PC-3 (cell line): Measurements from ENCODE around the gene MOV10. TPM values are rescaled to one million over a fixed set of nuclear protein-coding genes. Genes with fewer than 3 reads are reported as not detected.
A peak's percentile ranks its signal among the peaks of the same experiment; 100 is the strongest.

Experiments used
- ATAC-seq: fragments of 200-7000 bp; cut with Tn5 transposase; 2 replicates; pipeline ENCODE4 v1.9.1; 2020; ENCODE audit warnings: mild to moderate bottlenecking, moderate library complexity
- BruUV-seq: library from RNA; stranded (reverse); fragments of 400-500 nt; replicated peaks from 2 replicates; lab custom pipeline; 2021; lab: Mats Ljungman, UMichigan
- CTCF ChIA-PET: fragments of 300-600 bp; sonication (Branson Sonifier 250); formaldehyde crosslinking; loops from one replicate; lab custom pipeline; 2022; ENCODE audit warnings: antibody characterized with exemption; lab: Charles Lee
- POLR2A ChIA-PET: fragments of 300-600 bp; sonication (Branson Sonifier 250); formaldehyde crosslinking; loops from one replicate; lab custom pipeline; 2022; ENCODE audit warnings: antibody characterized with exemption; ENCODE audit not compliant: unreplicated experiment; lab: Charles Lee
- DNase-seq: peaks from one replicate; pipeline ENCODE4 v3.0.0-alpha.2; 2015
- H2AFZ ChIP-seq: fragments of 300-600 bp; sonication (generic); 2 replicates; pipeline ENCODE4 v1.6.0; 2016; ENCODE audit warnings: antibody characterized with exemption, low read length
- H3F3A ChIP-seq: fragments of 300-600 bp; sonication (generic); one replicate; pipeline ENCODE4 v1.6.0; 2017; ENCODE audit warnings: antibody characterized with exemption, low read length, control low read depth, mild to moderate bottlenecking; ENCODE audit not compliant: unreplicated experiment
- H3K27ac ChIP-seq: fragments of 300-600 bp; sonication (generic); 2 replicates; pipeline ENCODE4 v1.5.1; 2016; ENCODE audit warnings: mild to moderate bottlenecking, low read length
- H3K27me3 ChIP-seq: fragments of 300-600 bp; sonication (generic); 2 replicates; pipeline ENCODE4 v1.6.1; 2016; ENCODE audit warnings: low read length, mixed read lengths
- H3K36me3 ChIP-seq: fragments of 300-600 bp; sonication (generic); 2 replicates; pipeline ENCODE4 v1.6.1; 2016; ENCODE audit warnings: low read depth, mixed run types, low read length, mixed read lengths
- H3K4me1 ChIP-seq: fragments of 300-600 bp; sonication (generic); 2 replicates; pipeline ENCODE4 v1.5.1; 2016; ENCODE audit warnings: low read length; ENCODE audit not compliant: insufficient read depth
- H3K4me2 ChIP-seq: fragments of 300-600 bp; sonication (generic); 2 replicates; pipeline ENCODE4 v1.6.0; 2016; ENCODE audit warnings: low read length
- H3K4me3 ChIP-seq: fragments of 300-600 bp; sonication (generic); 2 replicates; pipeline ENCODE4 v1.5.1; 2016; ENCODE audit warnings: mild to moderate bottlenecking, low read length, mixed read lengths
- H3K79me2 ChIP-seq: fragments of 300-600 bp; sonication (generic); 2 replicates; pipeline ENCODE4 v1.6.1; 2017; ENCODE audit warnings: low read length, mixed read lengths
- H3K9ac ChIP-seq: fragments of 300-600 bp; sonication (generic); 2 replicates; pipeline ENCODE4 v1.6.0; 2016; ENCODE audit warnings: mild to moderate bottlenecking, low read length
- H3K9me2 ChIP-seq: fragments of 300-600 bp; sonication (generic); replicated peaks from 2 replicates; pipeline ENCODE4 v1.6.1; 2016; ENCODE audit warnings: mixed run types, low read length, mixed read lengths
- H3K9me3 ChIP-seq: fragments of 300-600 bp; sonication (generic); 2 replicates; pipeline ENCODE4 v1.6.1; 2016; ENCODE audit warnings: low read length, mixed read lengths
- H4K20me1 ChIP-seq: fragments of 300-600 bp; sonication (generic); 2 replicates; pipeline ENCODE4 v1.6.1; 2016; ENCODE audit warnings: low read length, mixed read lengths
- CTCF ChIP-seq: fragments of 300-600 bp; sonication (generic); conservative IDR thresholded peaks from 2 replicates; pipeline ENCODE4 v1.5.1; 2017; ENCODE audit warnings: antibody characterized with exemption, low read depth, mild to moderate bottlenecking, low read length
- EZH2 ChIP-seq: fragments of 300-600 bp; sonication (generic); IDR thresholded peaks from one replicate; pipeline ENCODE4 v1.6.1; 2017; ENCODE audit warnings: antibody characterized with exemption, mild to moderate bottlenecking, low read length; ENCODE audit not compliant: unreplicated experiment
- intact Hi-C: fragments of 100-400 bp; cut with micrococcal nuclease; formaldehyde crosslinking; loops from 2 replicates; pipeline ENCODE4 v1.9.0; 2023
- total RNA-seq: library from RNA; depleted of rRNA; stranded (reverse); fragments of >200 nt; gene quantifications from 2 replicates; pipeline ENCODE4 v1.2.3, GENCODE V29; 2014

The MOV10 gene
- total RNA-seq, 1 experiment from 2014 or later: 68.5 TPM

- peak overlapping the region; percentile 92 for H3K4me2 ChIP-seq
- H3K4me3 ChIP-seq: peak overlapping the region; percentile 70
- intact Hi-C loops: loop anchor here (2.0 to 5.0 kb wide), 4 partner anchors 153 to 963 kb away; partner anchors contain the start of genes LRIG2 and SLC16A1
- H3K27me3 ChIP-seq: no peaks in the 10 kb centered on the region
- H3K36me3 ChIP-seq: no peaks in the 10 kb centered on the region
- no TSS peak for BruUV-seq
- ATAC-seq (peak; percentile 12), DNase-seq (peak; percentile 20)
- no peaks in the 10 kb centered on the region for H3K79me2 ChIP-seq
- H3K9me3 ChIP-seq: no peaks in the 10 kb centered on the region
- peak overlapping the region; percentile 88 for H2AFZ ChIP-seq
- POLR2A ChIA-PET: interaction anchor here (0.6 kb wide), 3 partner anchors 42 to 95 kb away, joined by 3 to 7 read pairs (median 3); partner anchors contain the start of gene ST7L
- no peaks in the 10 kb centered on the region for H4K20me1 ChIP-seq
- TF ChIP-seq CTCF: 0 out of 2 replicates have a peak, but pooled peaks have one; percentile 26
- TF ChIP-seq EZH2: no peak
- no peaks in the 10 kb centered on the region for H3K9me2 ChIP-seq
- no peaks in the 10 kb centered on the region for H3F3A ChIP-seq
- CTCF ChIA-PET: interaction anchor here (0.5 to 3.0 kb wide), 7 partner anchors 41 to 358 kb away, joined by 3 to 23 read pairs (median 5); partner anchors contain the start of gene LRIG2
- H3K4me1 ChIP-seq: peaks cover 13% of the 10 kb centered on the region; the same call in 1 of the 2 replicates
- peak overlapping the region; percentile 46 for H3K9ac ChIP-seq
- H3K27ac ChIP-seq: no peak overlapping the region
Observed at GRCh38 chr1:112714313-112715263, 40.1 kb downstream of the MOV10 start.

DNA sequence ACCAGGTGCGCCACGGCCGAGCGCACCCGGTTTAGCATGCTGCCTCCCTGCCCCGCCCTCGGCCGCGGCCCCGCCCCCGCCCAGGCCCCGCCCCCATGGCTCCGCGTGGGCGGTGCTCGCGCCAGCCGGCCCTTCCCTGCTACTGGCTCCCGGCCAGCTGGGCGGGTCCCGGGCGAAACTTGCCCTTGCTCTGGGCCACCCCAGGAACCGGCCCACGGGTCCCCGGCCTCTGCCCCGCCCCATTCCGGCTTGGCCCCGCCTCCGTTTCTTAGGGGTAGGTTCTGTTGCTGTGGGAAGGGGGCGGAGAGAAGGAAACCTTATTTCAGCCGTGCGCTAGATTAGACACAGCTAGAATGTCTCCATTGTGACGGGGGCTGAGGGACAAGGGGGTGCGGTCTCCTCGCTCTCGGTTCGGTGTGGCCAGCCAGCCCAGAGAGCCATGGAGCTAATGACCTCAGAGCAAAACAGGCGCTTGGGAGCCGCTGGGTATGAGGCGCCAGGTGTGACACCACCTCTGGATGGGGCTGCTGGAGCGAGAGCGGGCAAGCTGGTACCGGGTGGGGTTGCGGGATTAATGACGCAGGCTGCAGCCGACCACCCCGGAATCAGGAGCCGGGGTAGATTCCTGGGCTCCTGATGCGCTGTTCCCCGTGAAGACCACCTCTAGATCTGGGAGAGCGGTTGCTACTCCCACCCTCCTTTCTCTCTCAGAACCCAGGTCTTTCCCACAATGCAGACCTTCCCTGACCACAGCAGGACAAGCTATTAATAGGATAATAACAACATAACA, 41.0 kb downstream of the MOV10 start, which contains the start of gene PPM1J:
TSS of gene PPM1J (minus strand) at position 69 of the 790 bp plus-strand sequence. CDS start at position 38, 31 bp downstream.
- CTCF ChIA-PET: interaction anchor here (0.5 to 3.0 kb wide), 10 partner anchors 42 to 357 kb away, joined by 3 to 23 read pairs (median 4); partner anchors contain the start of gene LRIG2
- H3K27ac ChIP-seq: no peak within 1 kb of the TSS
- no peaks in the 10 kb centered on the region for H3K9me2 ChIP-seq
- DNase-seq: peak; percentile 97
- POLR2A ChIA-PET: interaction anchor here (0.6 kb wide), 2 partner anchors 43 to 96 kb away, joined by 3 to 7 read pairs; partner anchors contain the start of gene ST7L
- no peaks in the 10 kb centered on the region for H4K20me1 ChIP-seq
- TF ChIP-seq CTCF: no peak
- H3K36me3 ChIP-seq: no peaks in the 10 kb centered on the region
- intact Hi-C loops: loop anchor here (1.0 to 5.0 kb wide), 6 partner anchors 89 to 962 kb away; partner anchors contain the start of genes LRIG2 and SLC16A1
- peaks cover 13% of the 10 kb centered on the region; the same call in 1 of the 2 replicates for H3K4me1 ChIP-seq
- H3F3A ChIP-seq: no peaks in the 10 kb centered on the region
- no peaks in the 10 kb centered on the region for H3K9me3 ChIP-seq
- BruUV-seq: no TSS peak
- H3K79me2 ChIP-seq: no peaks in the 10 kb centered on the region
- H3K9ac ChIP-seq: peak within 1 kb of the TSS; percentile 46
- no peaks in the 10 kb centered on the region for H3K27me3 ChIP-seq
- H2AFZ ChIP-seq: peak within 1 kb of the TSS; percentile 88
- H3K4me3 ChIP-seq: peak within 1 kb of the TSS; percentile 70
- peak within 1 kb of the TSS; percentile 92 for H3K4me2 ChIP-seq
- ATAC-seq: peak; percentile 78
